Measurements from ENCODE around the gene BSPH1. TPM values are rescaled to one million over a fixed set of nuclear protein-coding genes. Genes with fewer than 3 reads are reported as not detected.

BSPH1 gene, protein sequence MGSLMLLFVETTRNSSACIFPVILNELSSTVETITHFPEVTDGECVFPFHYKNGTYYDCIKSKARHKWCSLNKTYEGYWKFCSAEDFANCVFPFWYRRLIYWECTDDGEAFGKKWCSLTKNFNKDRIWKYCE
- total RNA-seq = not detected in 2 replicates

DNA sequence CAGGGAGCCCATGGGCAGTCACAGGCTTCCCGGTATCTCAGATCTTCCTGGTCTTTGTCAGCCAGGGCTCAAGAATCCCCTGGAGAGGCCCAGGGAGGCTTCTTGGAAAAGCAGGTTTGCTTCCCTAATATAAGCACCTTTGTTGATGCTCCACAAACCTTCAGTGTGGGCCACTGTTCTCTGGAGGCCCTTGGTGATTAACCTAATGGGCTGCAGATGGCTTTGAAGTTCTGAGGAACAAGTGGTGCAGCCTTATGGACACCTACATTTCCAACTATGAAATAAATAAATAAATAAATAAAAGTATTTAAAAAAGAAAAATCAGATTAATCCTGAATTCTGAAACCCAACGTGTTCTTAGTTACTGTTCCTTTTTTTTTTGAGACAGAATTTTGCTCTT is at the start of gene BSPH1:
TSS of gene BSPH1 (minus strand) at position 101 of the 400 bp plus-strand sequence. CDS start at position 12, 89 bp downstream.

DNA sequence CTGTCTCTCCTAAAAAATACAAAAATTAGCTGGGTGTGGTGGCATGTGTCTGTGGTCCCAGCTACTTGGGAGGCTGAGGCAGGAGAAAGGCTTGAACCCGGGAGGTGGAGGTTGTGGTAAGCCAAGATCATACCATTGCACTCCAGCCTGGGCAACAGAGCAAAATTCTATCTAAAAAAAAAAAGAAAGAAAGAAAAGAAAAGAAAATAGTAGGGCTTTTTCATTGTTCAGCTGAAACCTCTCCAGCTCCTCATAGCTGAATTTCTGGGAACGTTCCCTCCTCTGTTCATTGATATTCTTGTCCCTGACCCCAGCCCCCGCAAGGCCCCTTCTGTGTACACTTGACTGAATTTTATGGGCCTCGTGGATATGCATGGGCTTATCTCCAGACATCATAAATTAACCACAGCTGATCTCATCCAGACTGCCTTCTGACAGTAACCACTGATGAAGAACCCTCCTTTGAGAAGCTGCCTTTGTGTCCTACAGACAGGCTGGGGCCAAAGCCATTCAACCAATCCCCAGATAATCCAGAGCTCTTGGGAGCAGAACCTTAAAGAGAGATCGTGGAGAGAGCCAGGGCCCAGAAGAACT is 2.3 kb upstream of the BSPH1 start, which contains the start of gene ELSPBP1:
TSS of gene ELSPBP1 (plus strand) at position 424 of the 594 bp plus-strand sequence. CDS start 14,036 bp downstream, outside the sequence.

Other genes starting within 250 kb of the BSPH1 start
- gene NOP53, start 246.6 kb downstream of the BSPH1 start, total RNA-seq = 164 and 174 TPM in 2 replicates
- 736 and 749 TPM in 2 replicates for gene SELENOW, start 213.5 kb downstream of the BSPH1 start, total RNA-seq
- gene TPRX1, start 187.6 kb downstream of the BSPH1 start, total RNA-seq = not detected in 2 replicates
- gene CRX, start 170.2 kb downstream of the BSPH1 start, total RNA-seq = not detected in 2 replicates
- gene TPRX2, start 132.9 kb downstream of the BSPH1 start, total RNA-seq = not detected in 2 replicates
- not detected in 2 replicates for gene SULT2A1, start 105.9 kb downstream of the BSPH1 start, total RNA-seq
- gene ELSPBP1, start 2.5 kb upstream of the BSPH1 start, total RNA-seq = not detected in 2 replicates
- gene CABP5, start 51.9 kb upstream of the BSPH1 start, total RNA-seq = not detected in 2 replicates
- gene PLA2G4C, start 118.6 kb upstream of the BSPH1 start, total RNA-seq = 91.2 and 93.5 TPM in 2 replicates
- 50.4 and 81.1 TPM in 2 replicates for gene LIG1, start 178.2 kb upstream of the BSPH1 start, total RNA-seq
- 2.8 and 3.1 TPM in 2 replicates for gene ZSWIM9, start 178.5 kb upstream of the BSPH1 start, total RNA-seq

All from mammary microvascular endothelial cell (primary cell).